AG04450 (cell line): ENCODE measurements around the gene DPP3. TPM values are rescaled to one million over a fixed set of nuclear protein-coding genes. Genes with fewer than 3 reads are reported as not detected.
"Not testable (repeated sequence)": the region's sequence is repeated elsewhere in the genome, so short reads cannot be mapped to it uniquely, and the experiment has no call there.

ENCODE experiments used
- CTCF ChIA-PET: fragments of 300-600, 350-600 bp; formaldehyde crosslinking; extraction: SDS; loops from one replicate; lab custom pipeline; 2022; ENCODE audit warnings: antibody characterized with exemption, inconsistent platforms; lab: Charles Lee
- POLR2A ChIA-PET: fragments of 350-600 bp; formaldehyde crosslinking; extraction: SDS; loops from one replicate; lab custom pipeline; 2021; ENCODE audit warnings: antibody characterized with exemption, inconsistent platforms; lab: Yijun Ruan, JAX
- DNase-seq: peaks from one replicate; pipeline ENCODE4 v3.0.0-alpha.2; 2011; ENCODE audit warnings: low read depth, low spot score
- H3K27ac ChIP-seq: one replicate; pipeline ENCODE4 v1.5.1; 2012; ENCODE audit warnings: low read depth, low read length, control low read depth
- H3K27me3 ChIP-seq: one replicate; pipeline ENCODE4 v1.6.0; 2012; ENCODE audit warnings: low read length; ENCODE audit not compliant: control insufficient read depth, insufficient read depth
- H3K4me3 ChIP-seq: 2 replicates; pipeline ENCODE4 v1.5.1; 2011; ENCODE audit warnings: mild to moderate bottlenecking, low read depth, low read length, control low read depth
- H3K9me3 ChIP-seq: 2 replicates; pipeline ENCODE4 v1.5.1; 2012; ENCODE audit warnings: low read length; ENCODE audit not compliant: control insufficient read depth, insufficient read depth
- polyA plus RNA-seq: library from polyadenylated mRNA; depleted of rRNA; stranded (reverse); fragments of >200 nt; gene quantifications from 2 replicates; pipeline ENCODE4 v1.2.3, GENCODE V29; 2011
- TF ChIP-seq, protein P1 (sequence below): IDR thresholded peaks from 2 replicates; pipeline ENCODE4 v1.5.1; 2011; ENCODE audit warnings: low read depth, low read length, control low read depth, inconsistent platforms

Gene DPP3
- polyA plus RNA-seq, 1 experiment = 54.6 TPM

DNA sequence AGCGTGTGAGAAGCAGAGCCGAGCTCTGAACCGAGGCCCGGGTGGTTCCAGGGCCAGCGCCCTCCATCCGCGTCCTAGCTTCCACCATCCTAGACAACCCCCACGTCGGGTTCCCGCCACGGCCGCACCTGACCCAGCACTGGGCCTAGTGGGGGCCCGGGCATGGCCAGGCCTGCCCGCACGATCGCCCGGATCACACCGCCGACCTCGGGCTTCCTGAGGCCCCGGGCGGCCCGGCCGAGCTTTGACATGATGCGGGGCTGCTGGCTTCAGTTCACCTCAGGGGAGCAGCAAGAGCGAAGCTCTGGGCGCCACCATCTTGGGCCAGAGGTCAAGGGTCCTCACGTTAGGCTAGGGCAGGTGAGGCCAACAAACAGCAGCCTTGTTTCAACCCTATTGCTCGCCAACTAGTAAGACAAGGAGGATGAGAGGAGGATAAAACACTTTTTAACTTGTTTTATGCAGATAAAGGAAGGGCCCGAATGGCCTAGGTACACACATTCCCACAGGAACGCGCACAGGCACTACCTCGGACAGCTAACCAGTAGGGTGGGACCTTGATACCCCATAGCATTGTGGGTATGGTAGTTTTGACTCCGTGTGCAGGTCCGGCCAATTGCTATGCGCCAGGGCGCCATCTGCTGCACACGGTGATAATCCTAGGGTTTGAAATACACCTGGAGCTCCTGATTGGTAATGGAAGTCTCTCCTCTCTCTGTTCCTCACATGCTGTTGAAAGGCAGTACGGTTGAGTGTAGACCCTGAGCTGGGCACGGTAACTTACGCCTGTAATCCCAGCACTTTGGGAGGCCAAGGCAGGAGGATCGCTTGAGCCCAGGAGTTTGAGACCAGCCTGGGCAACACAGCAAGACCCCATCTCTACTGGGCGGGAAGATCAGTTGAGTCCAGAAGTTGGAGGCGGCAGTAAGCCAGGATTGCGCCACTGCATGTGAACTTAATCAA is 41.4 kb upstream of the DPP3 start, which contains the start of gene MRPL11:
Gene MRPL11 (minus strand): TSS at position 345 of the 963 bp plus-strand sequence. CDS start 94 bp downstream, at position 251.
- POLR2A ChIA-PET = interaction anchor here (0.8 to 2.0 kb wide), 6 partner anchors 17 to 239 kb away, joined by 3 to 11 read pairs (median 6); partner anchors contain the start of genes DPP3, NPAS4, PELI3 and RBM4B
- peak; percentile 80 for DNase-seq
- H3K27ac ChIP-seq = no peak within 1 kb of the TSS
- TF ChIP-seq, protein P1, sequence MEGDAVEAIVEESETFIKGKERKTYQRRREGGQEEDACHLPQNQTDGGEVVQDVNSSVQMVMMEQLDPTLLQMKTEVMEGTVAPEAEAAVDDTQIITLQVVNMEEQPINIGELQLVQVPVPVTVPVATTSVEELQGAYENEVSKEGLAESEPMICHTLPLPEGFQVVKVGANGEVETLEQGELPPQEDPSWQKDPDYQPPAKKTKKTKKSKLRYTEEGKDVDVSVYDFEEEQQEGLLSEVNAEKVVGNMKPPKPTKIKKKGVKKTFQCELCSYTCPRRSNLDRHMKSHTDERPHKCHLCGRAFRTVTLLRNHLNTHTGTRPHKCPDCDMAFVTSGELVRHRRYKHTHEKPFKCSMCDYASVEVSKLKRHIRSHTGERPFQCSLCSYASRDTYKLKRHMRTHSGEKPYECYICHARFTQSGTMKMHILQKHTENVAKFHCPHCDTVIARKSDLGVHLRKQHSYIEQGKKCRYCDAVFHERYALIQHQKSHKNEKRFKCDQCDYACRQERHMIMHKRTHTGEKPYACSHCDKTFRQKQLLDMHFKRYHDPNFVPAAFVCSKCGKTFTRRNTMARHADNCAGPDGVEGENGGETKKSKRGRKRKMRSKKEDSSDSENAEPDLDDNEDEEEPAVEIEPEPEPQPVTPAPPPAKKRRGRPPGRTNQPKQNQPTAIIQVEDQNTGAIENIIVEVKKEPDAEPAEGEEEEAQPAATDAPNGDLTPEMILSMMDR = peak; percentile 69
- CTCF ChIA-PET = interaction anchor here (0.5 to 1.9 kb wide), 15 partner anchors 8 to 127 kb away, joined by 3 to 18 read pairs (median 3); partner anchors contain the start of gene BRMS1
- peaks cover 9% of the 10 kb centered on the region for H3K9me3 ChIP-seq
- H3K27me3 ChIP-seq = no peaks in the 10 kb centered on the region
- peak within 1 kb of the TSS; percentile 81 for H3K4me3 ChIP-seq

DNA sequence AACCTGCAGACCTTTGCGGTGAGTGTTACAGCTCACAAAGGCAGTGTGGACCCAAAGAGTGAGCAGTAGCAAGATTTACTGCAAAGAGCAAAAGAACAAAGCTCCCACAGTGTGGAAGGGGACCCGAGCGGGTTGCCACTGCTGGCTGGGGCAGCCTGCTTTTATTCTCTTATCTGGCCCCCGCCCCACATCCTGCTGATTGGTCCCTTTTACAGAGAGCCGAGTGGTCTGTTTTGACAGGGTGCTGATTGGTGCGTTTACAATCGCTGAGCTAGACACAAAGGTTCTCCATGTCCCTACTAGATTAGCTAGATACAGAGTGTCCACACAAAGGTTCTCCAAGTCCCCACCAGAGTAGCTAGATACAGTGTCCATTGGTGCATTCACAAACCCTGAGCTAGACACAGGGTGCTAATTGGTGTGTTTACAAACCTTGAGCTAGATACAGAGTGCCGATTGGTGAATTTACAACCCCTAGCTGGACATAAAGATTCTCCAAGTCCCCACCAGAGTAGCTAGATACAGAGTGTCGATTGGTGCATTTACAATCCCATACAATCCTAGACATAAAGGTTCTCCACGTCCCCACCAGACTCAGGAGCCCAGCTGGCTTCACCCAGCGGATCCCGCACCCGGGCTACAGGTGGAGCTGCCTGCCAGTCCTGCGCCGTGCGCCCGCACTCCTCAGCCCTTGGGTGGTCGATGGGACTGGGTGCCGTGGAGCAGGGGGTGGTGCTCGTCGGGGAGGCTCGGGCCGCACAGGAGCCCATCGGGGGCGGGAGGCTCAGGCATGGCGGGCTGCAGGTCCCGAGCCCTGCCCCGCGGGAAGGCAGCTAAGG is 39.9 kb upstream of the DPP3 start:
- H3K27me3 ChIP-seq, H3K4me3 ChIP-seq, H3K27ac ChIP-seq, DNase-seq, H3K9me3 ChIP-seq: not testable (repeated sequence)
- ChIA-PET CTCF (interaction anchor here (0.6 to 2.2 kb wide), 3 partner anchors 10 to 54 kb away, joined by 3 to 6 read pairs (median 5); no protein-coding TSS in a partner anchor), POLR2A (interaction anchor here (2.0 kb wide), 1 partner anchor 19 kb away, joined by 5 read pairs; the partner anchor contains the start of gene NPAS4)

- POLR2A ChIA-PET, H3K9me3 ChIP-seq, DNase-seq, H3K27ac ChIP-seq, H3K4me3 ChIP-seq, H3K27me3 ChIP-seq: not testable (repeated sequence)
- CTCF ChIA-PET = interaction anchor here (2.2 kb wide), 1 partner anchor 54 kb away, joined by 5 read pairs; no protein-coding TSS in a partner anchor
Measured at GRCh38 chr11:66440940-66441282, 39.3 kb upstream of the DPP3 start.

DNA sequence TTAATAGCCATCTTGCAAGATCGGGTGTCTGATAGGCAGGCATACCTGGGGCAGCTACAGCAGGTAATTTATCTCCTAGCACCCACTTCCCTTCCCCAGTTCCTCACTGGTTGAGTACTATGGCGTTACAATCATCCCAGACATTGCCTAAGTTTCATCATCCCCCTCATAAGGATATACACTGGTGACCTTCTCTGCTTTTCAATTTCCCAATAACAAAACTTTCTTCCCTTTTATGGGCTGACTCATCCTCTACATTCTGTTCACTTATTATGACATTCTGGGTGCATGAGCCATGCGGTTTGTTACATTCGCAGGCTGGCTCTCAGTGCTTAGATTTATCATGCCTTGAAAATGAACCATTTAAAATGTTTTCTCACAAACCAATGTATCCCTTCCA is 36.6 kb upstream of the DPP3 start:
- Histone ChIP-seq H3K27ac (peak overlapping the region; percentile 61), H3K27me3 (peaks cover 10% of the 10 kb centered on the region), H3K9me3 (peaks cover 9% of the 10 kb centered on the region), H3K4me3 (no peak overlapping the region)
- DNase-seq = peak; percentile 58
- CTCF ChIA-PET = no interaction called here
- POLR2A ChIA-PET = no interaction called here
- TF ChIP-seq, protein P1 = no peak

DNA sequence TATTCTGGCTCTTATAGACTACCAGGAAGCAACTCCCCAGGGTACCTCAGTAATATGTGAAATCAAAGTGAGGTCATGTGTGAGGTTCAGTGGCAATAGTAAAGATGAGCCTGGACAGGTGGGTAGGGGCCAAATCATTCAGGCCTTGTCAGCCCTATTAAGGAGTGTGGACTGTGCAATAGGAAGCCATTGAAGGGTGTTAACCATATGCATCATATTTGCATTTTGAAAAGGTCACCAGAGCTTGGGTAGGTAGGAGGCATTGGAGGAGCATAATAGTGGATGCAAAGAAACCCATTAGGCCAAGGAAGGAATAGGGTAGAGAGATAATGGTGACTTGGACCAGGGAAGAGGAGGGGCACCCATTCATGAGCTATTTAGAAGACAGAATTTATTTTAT is 33.2 kb upstream of the DPP3 start:
- Histone ChIP-seq H3K4me3 (no peak overlapping the region), H3K9me3 (peaks cover 9% of the 10 kb centered on the region), H3K27me3 (peaks cover 23% of the 10 kb centered on the region), H3K27ac (no peak overlapping the region)
- TF ChIP-seq, protein P1 = no peak
- ChIA-PET POLR2A (no interaction called here), CTCF (no interaction called here)
- no peak for DNase-seq
